ENCODE data around the gene HPSE2. TPM values are rescaled to one million over a fixed set of nuclear protein-coding genes. Genes with fewer than 3 reads are reported as not detected.
A peak's percentile ranks its signal among the peaks of the same experiment; 100 is the strongest.

Gene HPSE2
- total and polyA plus RNA-seq, 2 of the 13 experiments (the other 11 are each of a cell fraction or from before 2014, with no cell fraction given) = 0.01 TPM; not detected in 1

GRCh38 chr10:98881789-98882188, 353.9 kb downstream of the HPSE2 start:
- WGBS (ENCODE audit: low lambda C conversion rate) = 10% methylated on average over 1 of the region's 1 CpG
- Histone ChIP-seq H3K27ac (ENCODE audit: extremely low read length, insufficient read depth, low read length) (no peak overlapping the region), H3K36me3 (replicated peaks in 1 of 2; ENCODE audit: control insufficient read depth in 1 of 2, insufficient read depth in 2 of 2, low read length in 2 of 2) (no peaks in the 10 kb centered on the region), H2AFZ (ENCODE audit: low read length) (no peak overlapping the region), H3K4me2 (ENCODE audit: low read depth, low read length) (no peak overlapping the region), H3K27me3 (ENCODE audit: control insufficient read depth in 1 of 2, insufficient read depth in 2 of 2, low read length in 2 of 2) (no peaks in the 10 kb centered on the region), H4K20me1 (ENCODE audit: insufficient read depth, low read length) (no peaks in the 10 kb centered on the region), H3K9me3 (ENCODE audit: low read length) (no peaks in the 10 kb centered on the region), H3K9ac (ENCODE audit: insufficient read depth, low read depth, low read length) (no peak overlapping the region), H3K4me3 (replicated peaks in 1 of 3; ENCODE audit: insufficient read depth in 1 of 3, low read depth in 2 of 3, low read length in 3 of 3) (no peak overlapping the region), H3K79me2 (ENCODE audit: insufficient read depth, low read length) (no peaks in the 10 kb centered on the region), H3K4me1 (ENCODE audit: insufficient read depth, low read length) (peaks cover 7% of the 10 kb centered on the region)
- ChIA-PET CTCF (ENCODE audit: low intra/inter-chr PET ratio, low total read pairs) (no interaction called here), POLR2A (no interaction called here)
- no peak for TF ChIP-seq ZNF496 (CRISPR knock-in tag; IDR thresholded peaks at IDR 0.05; ENCODE audit: insufficient replicate concordance)
- TF ChIP-seq, protein P1, sequence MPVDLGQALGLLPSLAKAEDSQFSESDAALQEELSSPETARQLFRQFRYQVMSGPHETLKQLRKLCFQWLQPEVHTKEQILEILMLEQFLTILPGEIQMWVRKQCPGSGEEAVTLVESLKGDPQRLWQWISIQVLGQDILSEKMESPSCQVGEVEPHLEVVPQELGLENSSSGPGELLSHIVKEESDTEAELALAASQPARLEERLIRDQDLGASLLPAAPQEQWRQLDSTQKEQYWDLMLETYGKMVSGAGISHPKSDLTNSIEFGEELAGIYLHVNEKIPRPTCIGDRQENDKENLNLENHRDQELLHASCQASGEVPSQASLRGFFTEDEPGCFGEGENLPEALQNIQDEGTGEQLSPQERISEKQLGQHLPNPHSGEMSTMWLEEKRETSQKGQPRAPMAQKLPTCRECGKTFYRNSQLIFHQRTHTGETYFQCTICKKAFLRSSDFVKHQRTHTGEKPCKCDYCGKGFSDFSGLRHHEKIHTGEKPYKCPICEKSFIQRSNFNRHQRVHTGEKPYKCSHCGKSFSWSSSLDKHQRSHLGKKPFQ (CRISPR knock-in tag; IDR thresholded peaks at IDR 0.05; ENCODE audit: insufficient replicate concordance) = no peak
- TF ChIP-seq ZNF577 (CRISPR knock-in tag; IDR thresholded peaks at IDR 0.05; ENCODE audit: borderline replicate concordance, low read depth) = no peak
- TF ChIP-seq SNAPC2 (CRISPR knock-in tag; IDR thresholded peaks at IDR 0.05) = no peak
- no peak for TF ChIP-seq SIX4 (CRISPR knock-in tag; IDR thresholded peaks at IDR 0.05)
- TF ChIP-seq, protein P2, sequence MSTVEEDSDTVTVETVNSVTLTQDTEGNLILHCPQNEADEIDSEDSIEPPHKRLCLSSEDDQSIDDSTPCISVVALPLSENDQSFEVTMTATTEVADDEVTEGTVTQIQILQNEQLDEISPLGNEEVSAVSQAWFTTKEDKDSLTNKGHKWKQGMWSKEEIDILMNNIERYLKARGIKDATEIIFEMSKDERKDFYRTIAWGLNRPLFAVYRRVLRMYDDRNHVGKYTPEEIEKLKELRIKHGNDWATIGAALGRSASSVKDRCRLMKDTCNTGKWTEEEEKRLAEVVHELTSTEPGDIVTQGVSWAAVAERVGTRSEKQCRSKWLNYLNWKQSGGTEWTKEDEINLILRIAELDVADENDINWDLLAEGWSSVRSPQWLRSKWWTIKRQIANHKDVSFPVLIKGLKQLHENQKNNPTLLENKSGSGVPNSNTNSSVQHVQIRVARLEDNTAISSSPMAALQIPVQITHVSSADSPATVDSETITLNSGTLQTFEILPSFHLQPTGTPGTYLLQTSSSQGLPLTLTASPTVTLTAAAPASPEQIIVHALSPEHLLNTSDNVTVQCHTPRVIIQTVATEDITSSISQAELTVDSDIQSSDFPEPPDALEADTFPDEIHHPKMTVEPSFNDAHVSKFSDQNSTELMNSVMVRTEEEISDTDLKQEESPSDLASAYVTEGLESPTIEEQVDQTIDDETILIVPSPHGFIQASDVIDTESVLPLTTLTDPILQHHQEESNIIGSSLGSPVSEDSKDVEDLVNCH (CRISPR knock-in tag; IDR thresholded peaks at IDR 0.05) = no peak
- no peak for TF ChIP-seq GTF3A (CRISPR knock-in tag; conservative IDR thresholded peaks at IDR 0.05)
- TF ChIP-seq POLR2G (IDR thresholded peaks at IDR 0.05; ENCODE audit: low read depth, low read length) = no peak
- TF ChIP-seq ZNF776 (CRISPR knock-in tag; IDR thresholded peaks at IDR 0.05) = no peak
- in situ Hi-C loops (cut with HindIII; ENCODE audit: extremely low pct_ligation_motif_present, low pct_unique_long_range_greater_than_20kb) = no loop called here
- DNase-seq (ENCODE audit: low spot score) (peak; percentile 2), ATAC-seq (no peak), FAIRE-seq (no peak)
- intact Hi-C loops (cut with micrococcal nuclease; ENCODE audit: unreplicated experiment) = no loop called here
- BruUV-seq (replicated peaks) = no TSS peak
